ENCODE data around the gene TWIST1. TPM values are rescaled to one million over a fixed set of nuclear protein-coding genes. Genes with fewer than 3 reads are reported as not detected.

The TWIST1 gene
- total RNA-seq, 2 donors from 2014 or later: 1.6 to 6.4 TPM

DNA sequence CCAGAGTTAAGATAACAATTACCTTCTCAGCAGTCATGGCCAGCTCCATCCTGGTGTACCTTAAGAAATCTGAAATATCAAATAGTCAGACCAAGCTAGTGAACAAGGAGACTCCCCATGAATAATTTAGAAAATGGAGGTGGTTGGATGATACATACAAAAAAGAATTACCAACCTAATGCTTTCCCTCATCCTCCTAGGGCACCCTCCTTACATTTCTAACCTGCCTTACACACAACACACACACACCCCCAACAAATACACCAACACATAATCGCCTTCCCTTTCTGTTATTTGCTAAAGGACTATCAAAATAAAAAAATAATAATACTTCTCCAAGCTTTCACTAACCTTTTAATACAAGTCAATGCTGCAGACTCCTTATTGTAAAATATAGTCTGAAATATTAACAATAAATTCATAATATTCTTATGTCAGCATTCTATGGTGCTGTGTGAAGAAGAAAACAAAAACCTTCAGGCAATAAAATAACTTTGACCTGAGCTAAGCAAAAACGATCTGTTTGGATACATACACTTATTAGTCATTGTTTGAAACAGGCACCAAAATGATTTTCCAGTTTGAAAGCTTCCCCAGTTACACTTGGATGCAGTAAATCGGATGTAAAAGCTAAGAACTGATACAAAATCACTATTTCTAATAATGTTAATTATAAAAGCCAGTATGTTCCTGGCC, 3.4 kb downstream of the TWIST1 start:
- H3K36me3 ChIP-seq: no peaks in the 10 kb centered on the region
- DNase-seq (ENCODE audit: low spot score): no peak
- H3K27me3 ChIP-seq (replicated peaks; ENCODE audit: insufficient read depth): peaks cover 14% of the 10 kb centered on the region
- H3K9me3 ChIP-seq: no peaks in the 10 kb centered on the region
- 45% methylated on average over 3 of the region's 3 CpGs for WGBS
- intact Hi-C loops (cut with DNase I): no loop called here
- H3K4me3 ChIP-seq: no peak overlapping the region
- H3K4me1 ChIP-seq (replicated peaks): no peaks in the 10 kb centered on the region
- TF ChIP-seq POLR2A (IDR thresholded peaks at IDR 0.05): no peak
- no peak for TF ChIP-seq POLR2AphosphoS5 (IDR thresholded peaks at IDR 0.05)
- TF ChIP-seq, protein P1, sequence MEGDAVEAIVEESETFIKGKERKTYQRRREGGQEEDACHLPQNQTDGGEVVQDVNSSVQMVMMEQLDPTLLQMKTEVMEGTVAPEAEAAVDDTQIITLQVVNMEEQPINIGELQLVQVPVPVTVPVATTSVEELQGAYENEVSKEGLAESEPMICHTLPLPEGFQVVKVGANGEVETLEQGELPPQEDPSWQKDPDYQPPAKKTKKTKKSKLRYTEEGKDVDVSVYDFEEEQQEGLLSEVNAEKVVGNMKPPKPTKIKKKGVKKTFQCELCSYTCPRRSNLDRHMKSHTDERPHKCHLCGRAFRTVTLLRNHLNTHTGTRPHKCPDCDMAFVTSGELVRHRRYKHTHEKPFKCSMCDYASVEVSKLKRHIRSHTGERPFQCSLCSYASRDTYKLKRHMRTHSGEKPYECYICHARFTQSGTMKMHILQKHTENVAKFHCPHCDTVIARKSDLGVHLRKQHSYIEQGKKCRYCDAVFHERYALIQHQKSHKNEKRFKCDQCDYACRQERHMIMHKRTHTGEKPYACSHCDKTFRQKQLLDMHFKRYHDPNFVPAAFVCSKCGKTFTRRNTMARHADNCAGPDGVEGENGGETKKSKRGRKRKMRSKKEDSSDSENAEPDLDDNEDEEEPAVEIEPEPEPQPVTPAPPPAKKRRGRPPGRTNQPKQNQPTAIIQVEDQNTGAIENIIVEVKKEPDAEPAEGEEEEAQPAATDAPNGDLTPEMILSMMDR (IDR thresholded peaks at IDR 0.05): no peak
- H3K27ac ChIP-seq: no peak overlapping the region

DNA sequence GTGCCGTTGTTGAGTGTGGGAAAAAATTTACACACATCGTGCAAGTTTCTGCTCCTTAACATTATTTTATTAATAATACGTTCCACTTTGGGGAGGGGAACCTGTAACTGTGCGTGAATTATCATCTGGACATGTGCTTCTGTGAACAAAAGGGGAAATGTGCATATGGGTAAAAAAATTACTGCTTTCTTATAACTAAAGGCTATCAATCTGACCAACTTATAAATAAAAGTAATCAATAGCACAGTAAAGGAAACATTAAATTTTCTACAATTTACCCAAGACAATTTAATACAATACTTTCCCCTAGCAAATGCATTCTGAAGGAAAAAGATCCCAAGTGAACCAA, 4.5 kb downstream of the TWIST1 start:
- Histone ChIP-seq H3K27me3 (replicated peaks; ENCODE audit: insufficient read depth) (peaks cover 16% of the 10 kb centered on the region), H3K4me1 (replicated peaks) (no peaks in the 10 kb centered on the region), H3K27ac (no peak overlapping the region), H3K36me3 (no peaks in the 10 kb centered on the region), H3K9me3 (no peaks in the 10 kb centered on the region), H3K4me3 (no peak overlapping the region)
- DNase-seq (ENCODE audit: low spot score): no peak
- intact Hi-C loops (cut with DNase I): no loop called here
- TF ChIP-seq POLR2A (IDR thresholded peaks at IDR 0.05) (no peak), POLR2AphosphoS5 (IDR thresholded peaks at IDR 0.05) (no peak)
- TF ChIP-seq, protein P1 (IDR thresholded peaks at IDR 0.05): no peak
- WGBS: 49% methylated on average over 4 of the region's 4 CpGs

DNA sequence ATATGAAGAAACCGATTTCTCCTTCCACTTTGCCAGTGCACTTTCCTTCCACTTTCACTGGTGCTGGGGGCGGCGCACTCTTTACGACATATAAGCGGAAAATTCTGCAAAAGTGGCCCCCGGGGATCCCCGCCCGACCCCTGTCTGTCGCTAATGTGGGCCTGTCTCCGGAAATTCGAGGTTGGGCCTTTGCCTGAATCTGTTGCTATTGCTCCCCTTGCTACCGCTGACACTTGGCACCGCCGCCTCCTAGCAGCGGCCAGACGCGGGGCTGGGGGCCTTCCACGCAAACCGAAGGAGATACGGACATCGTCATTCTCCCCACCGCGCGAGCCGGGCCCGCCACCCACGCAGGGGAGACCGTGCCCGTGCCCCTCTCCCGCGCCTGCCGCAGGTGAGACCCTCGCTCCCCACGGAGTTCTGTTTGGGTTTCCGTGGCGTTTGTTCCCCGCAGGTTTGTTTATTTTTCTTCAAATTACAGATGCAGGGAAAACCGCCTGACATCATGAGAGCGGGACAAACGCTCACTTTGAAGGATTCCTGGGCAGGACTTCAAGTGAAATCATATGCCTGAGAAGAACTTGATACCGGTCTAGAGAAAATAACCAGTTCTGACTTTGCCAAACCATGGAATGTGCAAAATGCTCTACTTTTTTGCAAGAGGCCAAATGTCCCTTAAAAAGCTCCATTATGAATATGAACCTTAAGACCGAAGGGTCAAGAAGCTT, 5.0 kb downstream of the TWIST1 start:
- Histone ChIP-seq H3K27me3 (replicated peaks; ENCODE audit: insufficient read depth) (peaks cover 12% of the 10 kb centered on the region), H3K4me3 (no peak overlapping the region), H3K36me3 (no peaks in the 10 kb centered on the region), H3K27ac (no peak overlapping the region), H3K4me1 (replicated peaks) (no peaks in the 10 kb centered on the region), H3K9me3 (no peaks in the 10 kb centered on the region)
- WGBS: 30% methylated on average over 42 of the region's 42 CpGs
- intact Hi-C loops (cut with DNase I): no loop called here
- TF ChIP-seq, protein P1 (IDR thresholded peaks at IDR 0.05): no peak
- TF ChIP-seq POLR2AphosphoS5 (IDR thresholded peaks at IDR 0.05) (no peak), POLR2A (IDR thresholded peaks at IDR 0.05) (no peak)
- DNase-seq (ENCODE audit: low spot score): no peak

DNA sequence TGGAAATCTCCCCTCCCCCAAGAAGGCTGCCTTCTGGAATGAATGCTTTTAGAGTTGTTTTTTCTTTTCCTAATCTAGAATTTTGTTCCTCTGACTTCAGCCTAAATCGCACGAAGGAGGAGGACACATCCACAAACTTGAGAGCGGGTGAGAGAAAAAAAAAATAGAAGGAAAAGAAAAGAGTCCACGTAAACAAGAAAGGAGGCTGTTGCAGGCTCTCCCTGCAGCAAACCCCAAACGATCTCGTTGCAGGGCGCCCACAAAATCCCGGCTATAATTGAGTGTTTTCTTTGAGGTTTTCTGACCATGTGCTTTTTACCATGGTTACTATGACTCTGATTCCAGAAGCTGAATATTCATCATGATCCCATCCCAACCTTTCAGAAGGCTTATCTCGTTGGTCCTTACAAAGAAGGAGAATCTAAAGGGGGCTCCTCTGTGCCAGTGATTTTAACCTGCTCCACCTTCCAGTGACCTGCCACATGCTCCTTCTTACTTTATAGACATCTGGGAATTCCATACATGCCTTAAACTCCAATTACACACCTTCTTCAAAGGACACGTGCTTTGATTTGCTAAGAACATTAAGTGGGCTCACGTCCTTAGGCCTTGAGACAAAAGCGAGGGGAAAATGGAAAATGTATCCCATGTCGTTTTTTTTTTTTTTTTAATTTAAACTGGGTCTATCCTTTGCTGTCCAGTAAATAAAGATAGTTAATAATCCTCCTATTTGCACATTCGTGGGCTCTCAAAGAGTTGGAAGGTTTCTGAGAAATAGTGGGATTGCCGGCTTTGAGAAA, 5.8 kb downstream of the TWIST1 start:
- no peak overlapping the region for H3K27ac ChIP-seq
- peaks cover 12% of the 10 kb centered on the region for H3K27me3 ChIP-seq (replicated peaks; ENCODE audit: insufficient read depth)
- DNase-seq (ENCODE audit: low spot score): no peak
- H3K4me1 ChIP-seq (replicated peaks): no peaks in the 10 kb centered on the region
- no peaks in the 10 kb centered on the region for H3K36me3 ChIP-seq
- H3K4me3 ChIP-seq: no peak overlapping the region
- WGBS: 47% methylated on average over 15 of the region's 15 CpGs
- TF ChIP-seq POLR2AphosphoS5 (IDR thresholded peaks at IDR 0.05): no peak
- TF ChIP-seq, protein P1 (IDR thresholded peaks at IDR 0.05): no peak
- no peaks in the 10 kb centered on the region for H3K9me3 ChIP-seq
- intact Hi-C loops (cut with DNase I): no loop called here
